NCI-H524 treated with DMSO at 0.1 percent for 48 hours (cell line): ENCODE data around the gene ACTR1A.

Experiments
- DNase-seq: peaks from one replicate; lab custom pipeline; 2025; lab: John Stamatoyannopoulos, UW

Gene ACTR1A

GRCh38 chr10:102453502-102453901 lies 49.0 kb downstream of the ACTR1A start:
- no peak for DNase-seq

GRCh38 chr10:102452672-102453340 lies 49.7 kb downstream of the ACTR1A start:
- no peak for DNase-seq

GRCh38 chr10:102451105-102451969 lies 51.2 kb downstream of the ACTR1A start, which contains the start of gene C10orf95:
Gene C10orf95, minus strand, starts transcription at chr10:102451543. Its CDS starts 450 bp downstream, at chr10:102451093.
- no peak for DNase-seq

- no peak for DNase-seq
These were observed 52.0 kb downstream of the ACTR1A start for GRCh38 chr10:102450374-102451104.

GRCh38 chr10:102450124-102450373 lies 52.5 kb downstream of the ACTR1A start:
- DNase-seq = no peak

- no peak for DNase-seq
These were observed 53.0 kb downstream of the ACTR1A start for GRCh38 chr10:102449321-102450123.

GRCh38 chr10:102444851-102445250 lies 57.7 kb downstream of the ACTR1A start:
- no peak for DNase-seq

- no peak for DNase-seq
These were observed 64.1 kb downstream of the ACTR1A start for GRCh38 chr10:102438374-102438773.

- DNase-seq = no peak
These were observed 65.0 kb downstream of the ACTR1A start for GRCh38 chr10:102437515-102437914.

- DNase-seq = no peak
These were observed 66.2 kb downstream of the ACTR1A start for GRCh38 chr10:102436312-102436711.

- no peak for DNase-seq
These were observed 66.8 kb downstream of the ACTR1A start for GRCh38 chr10:102435529-102436233.

GRCh38 chr10:102435133-102435497 lies 67.4 kb downstream of the ACTR1A start:
- no peak for DNase-seq

GRCh38 chr10:102434394-102435132 lies 67.9 kb downstream of the ACTR1A start:
- DNase-seq = no peak

GRCh38 chr10:102433619-102434046 lies 68.9 kb downstream of the ACTR1A start:
- no peak for DNase-seq

GRCh38 chr10:102432162-102432950 lies 70.2 kb downstream of the ACTR1A start, which contains the start of gene CUEDC2:
Gene CUEDC2, minus strand, starts transcription at chr10:102432574. Its CDS starts 7,386 bp downstream, at chr10:102425188.
- DNase-seq = peak; percentile 66

- no peak for DNase-seq
These were observed 70.9 kb downstream of the ACTR1A start for GRCh38 chr10:102431452-102432124.

GRCh38 chr10:102429468-102429867 lies 73.0 kb downstream of the ACTR1A start:
- no peak for DNase-seq
